HG03565 (cell line): ENCODE results near the gene SLC22A13.
"Not testable (repeated sequence)": the region's sequence is repeated elsewhere in the genome, so short reads cannot be mapped to it uniquely, and the experiment has no call there.

Experiments used
- ATAC-seq: cut with Tn5 transposase; IDR thresholded peaks from one replicate; pipeline ENCODE4 v1.9.1; 2021; ENCODE audit warnings: mild to moderate bottlenecking, moderate library complexity; ENCODE audit not compliant: unreplicated experiment

Gene SLC22A13

GRCh38 chr3:38297537-38297936 lies 31.9 kb downstream of the SLC22A13 start:
- no peak for ATAC-seq

GRCh38 chr3:38297947-38298711 lies 32.5 kb downstream of the SLC22A13 start:
- ATAC-seq = no peak

GRCh38 chr3:38306941-38307340 lies 41.3 kb downstream of the SLC22A13 start:
- no peak for ATAC-seq

GRCh38 chr3:38307599-38307998 lies 42.0 kb downstream of the SLC22A13 start:
- ATAC-seq = no peak

GRCh38 chr3:38308456-38308855 lies 42.8 kb downstream of the SLC22A13 start:
- ATAC-seq = no peak

- ATAC-seq = no peak
Observed at GRCh38 chr3:38311476-38311875, 45.9 kb downstream of the SLC22A13 start.

GRCh38 chr3:38311941-38312340 lies 46.3 kb downstream of the SLC22A13 start:
- ATAC-seq = no peak

GRCh38 chr3:38312356-38312755 lies 46.7 kb downstream of the SLC22A13 start:
- ATAC-seq = no peak

GRCh38 chr3:38313263-38313662 lies 47.7 kb downstream of the SLC22A13 start:
- no peak for ATAC-seq

- ATAC-seq = no peak
Observed at GRCh38 chr3:38313695-38314094, 48.1 kb downstream of the SLC22A13 start.

- ATAC-seq = no peak
Observed at GRCh38 chr3:38314112-38314763, 48.6 kb downstream of the SLC22A13 start.

- no peak for ATAC-seq
Observed at GRCh38 chr3:38314764-38315487, 49.3 kb downstream of the SLC22A13 start.

- no peak for ATAC-seq
Observed at GRCh38 chr3:38315488-38316230, 50.0 kb downstream of the SLC22A13 start.

GRCh38 chr3:38316356-38317191 lies 51.0 kb downstream of the SLC22A13 start:
- ATAC-seq = no peak

GRCh38 chr3:38317192-38317759 lies 51.7 kb downstream of the SLC22A13 start:
- no peak for ATAC-seq

GRCh38 chr3:38318766-38319671 lies 53.4 kb downstream of the SLC22A13 start:
- ATAC-seq = no peak

- ATAC-seq = not testable (repeated sequence)
Observed at GRCh38 chr3:38320638-38321037, 55.0 kb downstream of the SLC22A13 start.

GRCh38 chr3:38323060-38323459 lies 57.4 kb downstream of the SLC22A13 start:
- no peak for ATAC-seq

- ATAC-seq = no peak
Observed at GRCh38 chr3:38325256-38325655, 59.6 kb downstream of the SLC22A13 start.
